ENCODE data around the gene EVA1C. TPM values are rescaled to one million over a fixed set of nuclear protein-coding genes. Genes with fewer than 3 reads are reported as not detected.
A peak's percentile ranks its signal among the peaks of the same experiment; 100 is the strongest.

The EVA1C gene
- total RNA-seq, 3 donors from 2014 or later (not counting 1 experiment from before 2014, with no cell fraction given): 14.7 to 27.8 (median 15.8) TPM

DNA sequence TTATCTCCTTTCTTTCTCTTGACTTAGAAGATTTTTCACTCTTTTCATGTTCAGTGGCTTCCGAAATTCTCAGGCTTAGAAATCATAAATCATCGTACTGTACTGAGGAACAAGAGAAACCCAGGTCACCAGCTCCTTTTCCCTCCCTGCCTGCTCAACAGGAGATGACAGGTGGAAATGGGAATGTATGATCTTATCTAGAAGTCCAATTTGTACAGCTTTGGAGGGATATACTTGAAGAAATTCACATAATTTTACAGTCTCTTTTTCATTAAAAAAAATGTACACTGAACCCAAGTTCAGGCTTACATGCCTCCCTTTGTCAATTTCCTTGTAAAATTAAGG lies 11.7 kb downstream of the EVA1C start:
- ATAC-seq (no peak), DNase-seq (no peak)
- Histone ChIP-seq H3K4me1 (ENCODE audit: control insufficient read depth, insufficient read depth, low read length) (no peaks in the 10 kb centered on the region), H3K27me3 (ENCODE audit: control insufficient read depth, insufficient read depth, low read length) (no peaks in the 10 kb centered on the region), H3K4me3 (ENCODE audit: low read length) (no peak overlapping the region), H3K27ac (ENCODE audit: low read length) (no peak overlapping the region), H3K9me3 (ENCODE audit: control insufficient read depth, insufficient read depth, low read length) (no peaks in the 10 kb centered on the region), H3K36me3 (ENCODE audit: control insufficient read depth, insufficient read depth, low read length) (no peaks in the 10 kb centered on the region)
- H3K36me3 Mint-ChIP-seq: no peaks in the 10 kb centered on the region
- WGBS (ENCODE audit: insufficient coverage): 100% methylated on average over 2 of the region's 2 CpGs
- no peak overlapping the region for H3K4me3 Mint-ChIP-seq
- no peak overlapping the region for H3K27ac Mint-ChIP-seq
- TF ChIP-seq, protein P1, sequence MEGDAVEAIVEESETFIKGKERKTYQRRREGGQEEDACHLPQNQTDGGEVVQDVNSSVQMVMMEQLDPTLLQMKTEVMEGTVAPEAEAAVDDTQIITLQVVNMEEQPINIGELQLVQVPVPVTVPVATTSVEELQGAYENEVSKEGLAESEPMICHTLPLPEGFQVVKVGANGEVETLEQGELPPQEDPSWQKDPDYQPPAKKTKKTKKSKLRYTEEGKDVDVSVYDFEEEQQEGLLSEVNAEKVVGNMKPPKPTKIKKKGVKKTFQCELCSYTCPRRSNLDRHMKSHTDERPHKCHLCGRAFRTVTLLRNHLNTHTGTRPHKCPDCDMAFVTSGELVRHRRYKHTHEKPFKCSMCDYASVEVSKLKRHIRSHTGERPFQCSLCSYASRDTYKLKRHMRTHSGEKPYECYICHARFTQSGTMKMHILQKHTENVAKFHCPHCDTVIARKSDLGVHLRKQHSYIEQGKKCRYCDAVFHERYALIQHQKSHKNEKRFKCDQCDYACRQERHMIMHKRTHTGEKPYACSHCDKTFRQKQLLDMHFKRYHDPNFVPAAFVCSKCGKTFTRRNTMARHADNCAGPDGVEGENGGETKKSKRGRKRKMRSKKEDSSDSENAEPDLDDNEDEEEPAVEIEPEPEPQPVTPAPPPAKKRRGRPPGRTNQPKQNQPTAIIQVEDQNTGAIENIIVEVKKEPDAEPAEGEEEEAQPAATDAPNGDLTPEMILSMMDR (IDR thresholded peaks at IDR 0.05): no peak
- peaks cover 7% of the 10 kb centered on the region in 2 donors for H3K4me1 Mint-ChIP-seq
- H3K27me3 Mint-ChIP-seq (ENCODE audit: low read depth in 2 of 2): no peaks in the 10 kb centered on the region
- intact Hi-C loops (cut with micrococcal nuclease): no loop called here
- H3K9me3 Mint-ChIP-seq: peaks cover 0 to 4% of the 10 kb centered on the region in 2 donors

DNA sequence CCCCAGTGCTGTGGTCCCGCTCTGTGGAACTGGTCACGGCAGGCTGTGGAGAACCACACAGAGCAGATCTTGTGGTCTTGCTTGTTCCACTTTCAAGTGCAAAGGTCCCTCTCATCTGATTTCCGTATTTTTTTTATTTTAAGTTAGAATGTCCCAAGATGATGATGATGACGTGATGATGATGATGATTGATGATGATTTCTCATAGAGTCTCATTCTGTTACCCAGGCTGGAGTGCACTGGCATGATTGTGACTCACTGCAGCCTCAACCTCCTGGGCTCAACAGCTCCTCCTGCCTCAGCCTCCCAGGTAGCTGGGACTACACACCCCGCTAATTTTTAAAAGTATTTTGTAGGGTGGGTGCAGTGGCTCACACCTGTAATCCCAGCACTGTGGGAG lies 12.2 kb downstream of the EVA1C start:
- Mint-ChIP-seq H3K9me3 (peaks cover 0 to 4% of the 10 kb centered on the region in 2 donors), H3K27ac (no peak overlapping the region), H3K27me3 (ENCODE audit: low read depth in 2 of 2) (no peaks in the 10 kb centered on the region), H3K36me3 (no peaks in the 10 kb centered on the region), H3K4me1 (peaks cover 7% of the 10 kb centered on the region in 2 donors), H3K4me3 (no peak overlapping the region)
- TF ChIP-seq, protein P1 (IDR thresholded peaks at IDR 0.05): no peak
- Histone ChIP-seq H3K4me1 (ENCODE audit: control insufficient read depth, insufficient read depth, low read length) (no peaks in the 10 kb centered on the region), H3K27me3 (ENCODE audit: control insufficient read depth, insufficient read depth, low read length) (no peaks in the 10 kb centered on the region), H3K36me3 (ENCODE audit: control insufficient read depth, insufficient read depth, low read length) (no peaks in the 10 kb centered on the region), H3K27ac (ENCODE audit: low read length) (no peak overlapping the region), H3K4me3 (ENCODE audit: low read length) (no peak overlapping the region), H3K9me3 (ENCODE audit: control insufficient read depth, insufficient read depth, low read length) (no peaks in the 10 kb centered on the region)
- WGBS (ENCODE audit: insufficient coverage): 62% methylated on average over 4 of the region's 5 CpGs
- intact Hi-C loops (cut with micrococcal nuclease): no loop called here
- no peak for ATAC-seq
- no peak for DNase-seq

DNA sequence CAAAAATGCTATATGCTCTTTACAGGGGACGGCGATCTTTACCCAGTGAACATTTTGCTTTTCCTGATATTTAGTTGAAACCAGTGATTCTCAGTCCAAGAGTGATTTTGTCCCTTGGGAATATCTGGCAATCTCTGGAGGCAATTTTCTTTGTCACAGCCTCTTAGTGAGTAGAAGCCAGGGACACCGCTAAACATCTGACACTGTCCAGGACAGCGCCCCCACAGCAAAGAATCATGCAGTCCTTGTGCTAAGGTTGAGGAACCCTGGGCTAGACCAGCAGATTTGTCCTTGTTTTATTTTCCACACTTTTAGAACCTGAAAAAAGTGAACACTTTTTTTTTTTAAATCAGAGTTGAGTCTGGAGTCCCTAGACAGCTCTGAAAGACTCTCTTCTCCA lies 13.1 kb downstream of the EVA1C start:
- Histone ChIP-seq H3K27ac (ENCODE audit: low read length) (no peak overlapping the region), H3K4me3 (ENCODE audit: low read length) (no peak overlapping the region), H3K9me3 (ENCODE audit: control insufficient read depth, insufficient read depth, low read length) (no peaks in the 10 kb centered on the region), H3K36me3 (ENCODE audit: control insufficient read depth, insufficient read depth, low read length) (no peaks in the 10 kb centered on the region), H3K27me3 (ENCODE audit: control insufficient read depth, insufficient read depth, low read length) (no peaks in the 10 kb centered on the region), H3K4me1 (ENCODE audit: control insufficient read depth, insufficient read depth, low read length) (no peaks in the 10 kb centered on the region)
- H3K4me1 Mint-ChIP-seq: peaks cover 7% of the 10 kb centered on the region in 2 donors
- H3K27me3 Mint-ChIP-seq (ENCODE audit: low read depth in 2 of 2): no peaks in the 10 kb centered on the region
- peak overlapping the region in 1 of 2 donors; percentile 1 for H3K27ac Mint-ChIP-seq
- TF ChIP-seq, protein P1 (IDR thresholded peaks at IDR 0.05): no peak
- H3K36me3 Mint-ChIP-seq: no peaks in the 10 kb centered on the region
- intact Hi-C loops (cut with micrococcal nuclease): no loop called here
- DNase-seq (no peak), ATAC-seq (no peak)
- no peak overlapping the region for H3K4me3 Mint-ChIP-seq
- H3K9me3 Mint-ChIP-seq: peaks cover 0 to 4% of the 10 kb centered on the region in 2 donors
- WGBS (ENCODE audit: insufficient coverage): 99% methylated on average over 4 of the region's 4 CpGs

DNA sequence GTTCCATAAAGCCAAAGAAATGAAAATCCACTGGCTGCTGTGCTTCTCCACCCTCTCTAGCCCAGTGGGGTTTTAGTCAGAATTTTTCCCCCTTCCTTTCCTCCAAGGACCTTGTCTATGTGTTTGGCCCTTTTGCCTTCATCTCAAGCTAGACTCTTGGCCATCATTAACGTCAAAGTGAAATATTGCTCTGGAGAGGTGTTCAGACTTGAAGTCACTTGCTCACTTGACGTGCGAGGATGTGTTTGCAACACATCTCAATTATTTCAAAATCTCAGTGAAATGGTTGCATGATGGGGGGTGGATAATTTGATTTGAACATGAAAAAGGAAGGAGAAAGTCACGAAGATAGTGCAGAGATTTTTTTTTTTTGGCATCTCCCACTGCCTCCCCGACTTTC lies 13.6 kb downstream of the EVA1C start:
- H3K4me1 Mint-ChIP-seq: peaks cover 7% of the 10 kb centered on the region in 2 donors
- peaks cover 0 to 4% of the 10 kb centered on the region in 2 donors for H3K9me3 Mint-ChIP-seq
- Histone ChIP-seq H3K27me3 (ENCODE audit: control insufficient read depth, insufficient read depth, low read length) (no peaks in the 10 kb centered on the region), H3K27ac (ENCODE audit: low read length) (no peak overlapping the region), H3K36me3 (ENCODE audit: control insufficient read depth, insufficient read depth, low read length) (no peaks in the 10 kb centered on the region), H3K4me3 (ENCODE audit: low read length) (no peak overlapping the region), H3K4me1 (ENCODE audit: control insufficient read depth, insufficient read depth, low read length) (no peaks in the 10 kb centered on the region), H3K9me3 (ENCODE audit: control insufficient read depth, insufficient read depth, low read length) (no peaks in the 10 kb centered on the region)
- TF ChIP-seq, protein P1 (IDR thresholded peaks at IDR 0.05): no peak
- no peak for ATAC-seq
- H3K4me3 Mint-ChIP-seq: no peak overlapping the region
- DNase-seq: no peak
- H3K27me3 Mint-ChIP-seq (ENCODE audit: low read depth in 2 of 2): no peaks in the 10 kb centered on the region
- 60% methylated on average over 1 of the region's 5 CpGs for whole genome bisulfite sequencing (ENCODE audit: insufficient coverage)
- H3K36me3 Mint-ChIP-seq: no peaks in the 10 kb centered on the region
- peak overlapping the region in 1 of 2 donors; percentile 1 for H3K27ac Mint-ChIP-seq
- intact Hi-C loops (cut with micrococcal nuclease): no loop called here

All from natural killer cell (primary cell).